D721Med (cell line): ENCODE results near the gene MYH10.

Experiments used
- DNase-seq: peaks from one replicate; pipeline ENCODE4 v3.0.0; 2011; ENCODE audit warnings: low spot score; ENCODE audit not compliant: insufficient read length
- FAIRE-seq: peaks from 2 replicates; lab custom pipeline; 2011; peaks lifted over from hg19 to GRCh38; lab: Jason Lieb, UNC
- TF ChIP-seq, protein P1 (sequence below): IDR thresholded peaks from 2 replicates; pipeline ENCODE4 v1.5.1; 2012; ENCODE audit warnings: mild to moderate bottlenecking, control low read depth; ENCODE audit not compliant: insufficient read depth; ENCODE audit errors: missing control alignments

The MYH10 gene

DNA sequence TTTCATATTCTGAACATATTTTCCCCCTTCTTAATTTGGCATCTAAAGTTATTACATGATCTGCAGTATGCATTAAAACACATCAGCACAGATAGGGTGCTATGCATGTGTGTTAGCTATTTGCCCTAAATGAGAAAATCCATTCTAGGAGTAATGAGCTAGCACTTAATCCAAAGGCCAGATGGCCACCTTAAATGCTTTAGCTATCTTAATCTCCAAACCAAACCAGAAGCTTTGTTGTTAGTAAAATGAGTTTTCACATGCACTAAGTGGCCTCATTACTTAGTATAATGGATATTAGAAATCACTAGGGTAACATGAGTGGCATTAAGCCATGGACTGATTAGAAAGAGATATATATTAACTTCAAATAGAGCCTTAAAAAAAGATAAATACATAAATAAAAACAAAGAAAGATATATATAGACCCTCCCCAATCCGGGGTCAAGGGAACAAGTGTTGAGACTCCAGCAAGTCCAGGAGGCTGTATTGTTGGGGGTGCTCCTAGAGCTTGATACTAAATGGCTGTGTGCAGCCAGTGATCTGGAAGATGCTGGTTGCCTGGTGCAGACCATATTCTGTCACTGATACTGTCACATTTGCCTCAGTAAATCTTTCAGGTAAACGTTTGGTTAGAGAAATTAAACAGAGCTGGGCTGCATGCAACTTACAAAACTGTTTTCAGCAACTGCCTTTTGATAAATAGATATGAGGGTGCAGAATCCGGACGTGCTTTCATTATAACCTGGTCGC, 67.3 kb downstream of the MYH10 start:
- peak; percentile 99 for FAIRE-seq
- peak; percentile 45 for DNase-seq
- TF ChIP-seq, protein P1, sequence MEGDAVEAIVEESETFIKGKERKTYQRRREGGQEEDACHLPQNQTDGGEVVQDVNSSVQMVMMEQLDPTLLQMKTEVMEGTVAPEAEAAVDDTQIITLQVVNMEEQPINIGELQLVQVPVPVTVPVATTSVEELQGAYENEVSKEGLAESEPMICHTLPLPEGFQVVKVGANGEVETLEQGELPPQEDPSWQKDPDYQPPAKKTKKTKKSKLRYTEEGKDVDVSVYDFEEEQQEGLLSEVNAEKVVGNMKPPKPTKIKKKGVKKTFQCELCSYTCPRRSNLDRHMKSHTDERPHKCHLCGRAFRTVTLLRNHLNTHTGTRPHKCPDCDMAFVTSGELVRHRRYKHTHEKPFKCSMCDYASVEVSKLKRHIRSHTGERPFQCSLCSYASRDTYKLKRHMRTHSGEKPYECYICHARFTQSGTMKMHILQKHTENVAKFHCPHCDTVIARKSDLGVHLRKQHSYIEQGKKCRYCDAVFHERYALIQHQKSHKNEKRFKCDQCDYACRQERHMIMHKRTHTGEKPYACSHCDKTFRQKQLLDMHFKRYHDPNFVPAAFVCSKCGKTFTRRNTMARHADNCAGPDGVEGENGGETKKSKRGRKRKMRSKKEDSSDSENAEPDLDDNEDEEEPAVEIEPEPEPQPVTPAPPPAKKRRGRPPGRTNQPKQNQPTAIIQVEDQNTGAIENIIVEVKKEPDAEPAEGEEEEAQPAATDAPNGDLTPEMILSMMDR: no peak

DNA sequence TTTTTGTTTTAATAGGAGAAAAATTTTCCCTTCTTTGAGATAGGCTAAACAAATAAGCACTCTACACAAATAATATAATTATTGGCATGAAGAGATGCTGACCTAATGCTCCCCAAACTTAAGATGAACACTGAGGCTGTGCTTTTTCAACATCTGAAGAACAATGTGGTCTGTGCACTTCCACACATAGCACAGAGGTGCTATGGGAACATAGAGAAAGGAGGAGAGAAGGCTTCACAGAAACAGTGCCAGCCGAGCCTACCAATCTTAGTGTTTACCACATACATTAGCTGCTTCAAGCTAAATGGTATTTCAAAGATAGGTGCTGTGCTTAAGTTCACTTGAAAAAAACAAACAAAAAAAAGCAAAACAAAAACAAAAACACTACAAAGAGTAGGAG, 72.4 kb downstream of the MYH10 start:
- DNase-seq: no peak
- TF ChIP-seq, protein P1: no peak
- no peak for FAIRE-seq

DNA sequence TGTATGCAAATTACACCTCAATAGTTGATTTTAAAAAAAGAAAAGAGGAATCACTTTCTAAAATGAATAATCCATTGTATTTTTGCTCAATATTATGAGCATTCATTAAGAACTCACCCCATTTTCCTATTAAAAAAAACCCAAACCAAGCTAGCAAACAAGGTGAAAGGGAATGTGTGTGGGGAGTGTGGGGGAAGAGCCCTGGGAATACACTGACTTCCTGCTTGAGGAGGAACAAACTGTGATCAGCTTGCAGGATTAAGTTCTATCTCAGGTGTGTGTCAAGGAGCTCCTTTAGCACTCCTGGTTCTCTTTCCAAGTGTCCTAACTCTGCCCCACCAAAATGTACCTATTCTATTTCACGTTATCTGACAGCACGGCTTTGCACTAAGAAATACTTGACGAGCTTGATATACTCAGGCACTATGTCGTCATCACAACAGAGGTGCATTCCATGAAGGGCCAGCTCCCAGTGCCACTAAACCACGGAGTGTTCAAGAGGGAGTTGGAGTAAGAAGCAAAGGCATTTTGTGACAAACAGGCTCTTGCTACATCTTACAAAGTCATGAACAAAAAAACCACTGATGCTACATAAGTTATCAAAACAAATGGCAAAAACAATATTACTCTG, 73.2 kb downstream of the MYH10 start:
- DNase-seq (no peak), FAIRE-seq (no peak)
- TF ChIP-seq, protein P1: no peak

GRCh38 chr17:8556074-8556473, 74.5 kb downstream of the MYH10 start:
- TF ChIP-seq, protein P1: no peak
- DNase-seq: no peak
- no peak for FAIRE-seq

GRCh38 chr17:8555062-8555461, 75.5 kb downstream of the MYH10 start:
- TF ChIP-seq, protein P1: no peak
- no peak for DNase-seq
- no peak for FAIRE-seq

GRCh38 chr17:8552577-8553320, 77.8 kb downstream of the MYH10 start:
- no peak for DNase-seq
- TF ChIP-seq, protein P1: no peak
- FAIRE-seq: peak; percentile 38
